Kidney epithelial cell (primary cell): Measurements from ENCODE around the gene TMEM135. TPM values are rescaled to one million over a fixed set of nuclear protein-coding genes. Genes with fewer than 3 reads are reported as not detected.
"Not testable (repeated sequence)": the region's sequence is repeated elsewhere in the genome, so short reads cannot be mapped to it uniquely, and the experiment has no call there.

ENCODE experiments used
- DNase-seq: peaks from one replicate; pipeline ENCODE4 v3.0.0-alpha.2; 2010; ENCODE audit warnings: low read depth
- H3K27me3 ChIP-seq: 2 replicates; pipeline ENCODE4 v1.6.0; 2011; ENCODE audit warnings: low read length; ENCODE audit not compliant: control insufficient read depth, insufficient read depth
- H3K36me3 ChIP-seq: 2 replicates; pipeline ENCODE4 v1.5.1; 2011; ENCODE audit warnings: low read length; ENCODE audit not compliant: control insufficient read depth, insufficient read depth
- H3K4me3 ChIP-seq: 2 replicates; pipeline ENCODE4 v1.5.1; 2011; ENCODE audit warnings: low read depth, mild to moderate bottlenecking, control low read depth, low read length
- total RNA-seq: library from RNA; depleted of rRNA; stranded (reverse); fragments of >200 nt; gene quantifications from 2 replicates; pipeline ENCODE4 v1.2.3, GENCODE V29; 2015
- TF ChIP-seq, protein P1 (sequence below): IDR thresholded peaks from 2 replicates; pipeline ENCODE4 v1.5.1; 2011; ENCODE audit warnings: mild to moderate bottlenecking, moderate library complexity, low read length, control low read depth, inconsistent platforms; ENCODE audit not compliant: insufficient read depth, poor library complexity, severe bottlenecking

TMEM135 gene
- 13.1 and 14.5 TPM in 2 replicates for total RNA-seq

GRCh38 chr11:87037450-87038234 is at the start of gene TMEM135:
Gene TMEM135 (plus strand): TSS chr11:87037934. CDS start chr11:87038046, 112 bp downstream.
- peak; percentile 48 for DNase-seq
- Histone ChIP-seq H3K36me3 (no peaks in the 10 kb centered on the region), H3K4me3 (peak within 1 kb of the TSS; percentile 90), H3K27me3 (no peaks in the 10 kb centered on the region)
- TF ChIP-seq, protein P1, sequence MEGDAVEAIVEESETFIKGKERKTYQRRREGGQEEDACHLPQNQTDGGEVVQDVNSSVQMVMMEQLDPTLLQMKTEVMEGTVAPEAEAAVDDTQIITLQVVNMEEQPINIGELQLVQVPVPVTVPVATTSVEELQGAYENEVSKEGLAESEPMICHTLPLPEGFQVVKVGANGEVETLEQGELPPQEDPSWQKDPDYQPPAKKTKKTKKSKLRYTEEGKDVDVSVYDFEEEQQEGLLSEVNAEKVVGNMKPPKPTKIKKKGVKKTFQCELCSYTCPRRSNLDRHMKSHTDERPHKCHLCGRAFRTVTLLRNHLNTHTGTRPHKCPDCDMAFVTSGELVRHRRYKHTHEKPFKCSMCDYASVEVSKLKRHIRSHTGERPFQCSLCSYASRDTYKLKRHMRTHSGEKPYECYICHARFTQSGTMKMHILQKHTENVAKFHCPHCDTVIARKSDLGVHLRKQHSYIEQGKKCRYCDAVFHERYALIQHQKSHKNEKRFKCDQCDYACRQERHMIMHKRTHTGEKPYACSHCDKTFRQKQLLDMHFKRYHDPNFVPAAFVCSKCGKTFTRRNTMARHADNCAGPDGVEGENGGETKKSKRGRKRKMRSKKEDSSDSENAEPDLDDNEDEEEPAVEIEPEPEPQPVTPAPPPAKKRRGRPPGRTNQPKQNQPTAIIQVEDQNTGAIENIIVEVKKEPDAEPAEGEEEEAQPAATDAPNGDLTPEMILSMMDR = no peak

DNA sequence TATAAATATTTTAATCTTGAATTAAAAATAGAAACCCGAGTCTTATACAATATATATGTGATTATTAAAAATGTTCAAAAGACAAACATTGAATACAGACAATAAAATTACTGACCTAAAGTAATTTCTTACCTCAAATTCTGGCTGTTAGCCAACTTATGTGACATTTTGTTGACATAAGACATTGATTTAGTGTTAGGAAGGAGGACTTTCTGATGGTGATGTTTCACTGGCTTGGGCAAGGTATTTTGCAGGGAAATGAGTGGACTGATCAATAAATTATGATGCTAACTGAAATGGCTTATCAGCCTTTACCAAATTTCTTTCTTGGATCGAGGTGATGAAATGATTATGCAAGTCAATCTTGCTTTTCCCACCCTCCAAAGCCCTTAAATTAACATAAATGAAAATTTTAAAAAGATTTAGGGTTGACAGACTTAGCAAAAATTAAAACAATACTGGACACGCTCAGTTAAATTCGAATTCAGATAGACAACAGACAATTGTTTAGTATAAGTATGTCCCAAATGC is 49.3 kb upstream of the TMEM135 start:
- no peak for DNase-seq
- Histone ChIP-seq H3K27me3 (no peaks in the 10 kb centered on the region), H3K36me3 (no peaks in the 10 kb centered on the region), H3K4me3 (no peak overlapping the region)
- TF ChIP-seq, protein P1 = no peak

GRCh38 chr11:86990031-86990430 is 47.7 kb upstream of the TMEM135 start:
- H3K36me3 ChIP-seq = no peaks in the 10 kb centered on the region
- H3K4me3 ChIP-seq = no peak overlapping the region
- TF ChIP-seq, protein P1 = no peak
- H3K27me3 ChIP-seq = no peaks in the 10 kb centered on the region
- no peak for DNase-seq

- TF ChIP-seq, protein P1 = no peak
- peak; percentile 43 for DNase-seq
- H3K27me3 ChIP-seq = no peaks in the 10 kb centered on the region
Measured at GRCh38 chr11:86990515-86990914, 47.2 kb upstream of the TMEM135 start.

GRCh38 chr11:86991341-86991740 is 46.4 kb upstream of the TMEM135 start:
- no peak for DNase-seq
- Histone ChIP-seq H3K36me3 (no peaks in the 10 kb centered on the region), H3K4me3 (no peak overlapping the region), H3K27me3 (no peaks in the 10 kb centered on the region)
- TF ChIP-seq, protein P1 = no peak

More at GRCh38 chr11:86990515-86990914, 47.2 kb upstream of the TMEM135 start:
- Histone ChIP-seq H3K4me3 (no peak overlapping the region), H3K36me3 (no peaks in the 10 kb centered on the region)

DNA sequence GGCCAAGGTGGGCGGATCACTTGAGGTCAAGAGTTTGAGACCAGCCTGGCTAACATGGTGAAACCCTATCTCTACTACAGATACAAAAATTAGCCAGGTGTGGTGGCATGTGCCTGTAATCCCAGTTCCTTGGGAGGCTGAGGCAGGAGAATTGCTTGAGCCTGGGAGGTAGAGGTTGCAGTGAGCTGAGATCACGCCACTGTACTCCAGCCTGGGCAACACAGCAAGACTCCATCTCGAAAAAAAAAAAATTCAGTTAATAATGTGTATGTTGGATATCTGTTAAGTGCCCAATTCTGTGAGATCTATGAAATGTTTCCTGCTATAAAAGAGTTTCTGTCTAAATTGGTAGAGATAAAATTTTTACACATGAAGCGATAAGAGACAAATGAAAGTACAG is 45.4 kb upstream of the TMEM135 start:
- not testable (repeated sequence) for H3K27me3 ChIP-seq, DNase-seq, H3K4me3 ChIP-seq, H3K36me3 ChIP-seq
